ENCODE data around the gene SLC12A2. TPM values are rescaled to one million over a fixed set of nuclear protein-coding genes. Genes with fewer than 3 reads are reported as not detected.

SLC12A2 gene
- total RNA-seq, 1 donor from 2014 or later = 29.2 TPM

- H3K36me3 Mint-ChIP-seq (ENCODE audit: unreplicated experiment) = no peaks in the 10 kb centered on the region
- DNase-seq = no peak
- no peak overlapping the region for H3K27ac Mint-ChIP-seq (ENCODE audit: unreplicated experiment)
- peaks cover 11% of the 10 kb centered on the region for H3K9me3 Mint-ChIP-seq (ENCODE audit: unreplicated experiment)
- H3K4me3 Mint-ChIP-seq (ENCODE audit: unreplicated experiment) = no peak overlapping the region
- H3K27me3 Mint-ChIP-seq (ENCODE audit: unreplicated experiment) = peaks cover 7% of the 10 kb centered on the region
- peaks cover 36% of the 10 kb centered on the region for H3K4me1 Mint-ChIP-seq (ENCODE audit: low read depth, unreplicated experiment)
- peak; percentile 17 for TF ChIP-seq CTCF (IDR thresholded peaks at IDR 0.05; ENCODE audit: partially characterized antibody, unreplicated experiment)
Observed at GRCh38 chr5:128083811-128084227, 253 bp downstream of the SLC12A2 start.

- peak overlapping the region; percentile 53 for H3K27ac Mint-ChIP-seq (ENCODE audit: unreplicated experiment)
- H3K4me3 Mint-ChIP-seq (ENCODE audit: unreplicated experiment) = peak overlapping the region; percentile 91
Observed at GRCh38 chr5:128084228-128085167, 932 bp downstream of the SLC12A2 start.

GRCh38 chr5:128085413-128085812, 1.8 kb downstream of the SLC12A2 start:
- Mint-ChIP-seq H3K36me3 (ENCODE audit: unreplicated experiment) (no peaks in the 10 kb centered on the region), H3K27me3 (ENCODE audit: unreplicated experiment) (peaks cover 7% of the 10 kb centered on the region), H3K27ac (ENCODE audit: unreplicated experiment) (peak overlapping the region; percentile 34), H3K9me3 (ENCODE audit: unreplicated experiment) (peaks cover 11% of the 10 kb centered on the region), H3K4me3 (ENCODE audit: unreplicated experiment) (peak overlapping the region; percentile 91), H3K4me1 (ENCODE audit: low read depth, unreplicated experiment) (peaks cover 28% of the 10 kb centered on the region)
- no peak for TF ChIP-seq CTCF (IDR thresholded peaks at IDR 0.05; ENCODE audit: partially characterized antibody, unreplicated experiment)
- DNase-seq = no peak

More at GRCh38 chr5:128084228-128085167, 932 bp downstream of the SLC12A2 start:
- Mint-ChIP-seq H3K9me3 (ENCODE audit: unreplicated experiment) (peaks cover 11% of the 10 kb centered on the region), H3K27me3 (ENCODE audit: unreplicated experiment) (peaks cover 7% of the 10 kb centered on the region), H3K36me3 (ENCODE audit: unreplicated experiment) (no peaks in the 10 kb centered on the region), H3K4me1 (ENCODE audit: low read depth, unreplicated experiment) (peaks cover 33% of the 10 kb centered on the region)
- DNase-seq = peak; percentile 68
- no peak for TF ChIP-seq CTCF (IDR thresholded peaks at IDR 0.05; ENCODE audit: partially characterized antibody, unreplicated experiment)

GRCh38 chr5:128091579-128091978, 8.0 kb downstream of the SLC12A2 start:
- no peak for TF ChIP-seq CTCF (IDR thresholded peaks at IDR 0.05; ENCODE audit: partially characterized antibody, unreplicated experiment)
- Mint-ChIP-seq H3K4me1 (ENCODE audit: low read depth, unreplicated experiment) (peaks cover 5% of the 10 kb centered on the region), H3K4me3 (ENCODE audit: unreplicated experiment) (no peak overlapping the region)

GRCh38 chr5:128092144-128092543, 8.6 kb downstream of the SLC12A2 start:
- H3K4me3 Mint-ChIP-seq (ENCODE audit: unreplicated experiment) = no peak overlapping the region
- H3K27ac Mint-ChIP-seq (ENCODE audit: unreplicated experiment) = no peak overlapping the region
- TF ChIP-seq CTCF (IDR thresholded peaks at IDR 0.05; ENCODE audit: partially characterized antibody, unreplicated experiment) = no peak
- no peak for DNase-seq
- peaks cover 5% of the 10 kb centered on the region for H3K4me1 Mint-ChIP-seq (ENCODE audit: low read depth, unreplicated experiment)
- H3K36me3 Mint-ChIP-seq (ENCODE audit: unreplicated experiment) = peaks cover 9% of the 10 kb centered on the region
- H3K9me3 Mint-ChIP-seq (ENCODE audit: unreplicated experiment) = peaks cover 2% of the 10 kb centered on the region
- H3K27me3 Mint-ChIP-seq (ENCODE audit: unreplicated experiment) = peaks cover 2% of the 10 kb centered on the region

More at GRCh38 chr5:128091579-128091978, 8.0 kb downstream of the SLC12A2 start:
- Mint-ChIP-seq H3K27me3 (ENCODE audit: unreplicated experiment) (peaks cover 2% of the 10 kb centered on the region), H3K9me3 (ENCODE audit: unreplicated experiment) (peaks cover 2% of the 10 kb centered on the region), H3K36me3 (ENCODE audit: unreplicated experiment) (peaks cover 9% of the 10 kb centered on the region), H3K27ac (ENCODE audit: unreplicated experiment) (no peak overlapping the region)
- no peak for DNase-seq

Data from glutamatergic neuron (in vitro differentiated cells).